HG02981 (cell line): Measurements from ENCODE around the gene PLEK.
"Not testable (repeated sequence)": the region's sequence is repeated elsewhere in the genome, so short reads cannot be mapped to it uniquely, and the experiment has no call there.

ENCODE experiments used
- ATAC-seq: cut with Tn5 transposase; IDR thresholded peaks from one replicate; pipeline ENCODE4 v1.9.1; 2021; ENCODE audit warnings: mild to moderate bottlenecking, moderate library complexity; ENCODE audit not compliant: unreplicated experiment

PLEK gene

GRCh38 chr2:68365087-68365486, at the start of gene PLEK:
Gene PLEK, plus strand, starts transcription at chr2:68365282. Its CDS starts 70 bp downstream, at chr2:68365352.
- ATAC-seq, result peak; percentile 65

- ATAC-seq, result no peak
These were observed 49.0 kb upstream of the PLEK start for GRCh38 chr2:68316111-68316510.

- no peak for ATAC-seq
These were observed 46.8 kb upstream of the PLEK start for GRCh38 chr2:68317971-68318913.

GRCh38 chr2:68318914-68319397, 46.1 kb upstream of the PLEK start:
- no peak for ATAC-seq

- no peak for ATAC-seq
These were observed 45.5 kb upstream of the PLEK start, which contains the start of gene CNRIP1 for GRCh38 chr2:68319398-68320117. Gene CNRIP1, minus strand, starts transcription at chr2:68319949. Its CDS starts 549 bp downstream, at chr2:68319400.

- ATAC-seq, result no peak
These were observed 44.9 kb upstream of the PLEK start for GRCh38 chr2:68320118-68320641.

GRCh38 chr2:68325056-68325455, 40.0 kb upstream of the PLEK start:
- no peak for ATAC-seq

GRCh38 chr2:68328901-68329300, 36.2 kb upstream of the PLEK start:
- ATAC-seq, result no peak

- no peak for ATAC-seq
These were observed 34.4 kb upstream of the PLEK start for GRCh38 chr2:68330691-68331090.

- no peak for ATAC-seq
These were observed 32.1 kb upstream of the PLEK start for GRCh38 chr2:68333009-68333408.

GRCh38 chr2:68333931-68334330, 31.2 kb upstream of the PLEK start:
- ATAC-seq, result no peak

GRCh38 chr2:68336192-68336591, 28.9 kb upstream of the PLEK start:
- ATAC-seq, result no peak

- no peak for ATAC-seq
These were observed 24.6 kb upstream of the PLEK start for GRCh38 chr2:68340226-68341061.

GRCh38 chr2:68341062-68341329, 24.1 kb upstream of the PLEK start:
- ATAC-seq, result no peak

- no peak for ATAC-seq
These were observed 23.5 kb upstream of the PLEK start for GRCh38 chr2:68341583-68341982.

- no peak for ATAC-seq
These were observed 22.6 kb upstream of the PLEK start for GRCh38 chr2:68342470-68342869.

GRCh38 chr2:68344031-68344430, 21.1 kb upstream of the PLEK start:
- no peak for ATAC-seq

GRCh38 chr2:68345129-68345875, 19.8 kb upstream of the PLEK start:
- no peak for ATAC-seq

- not testable (repeated sequence) for ATAC-seq
These were observed 16.0 kb upstream of the PLEK start for GRCh38 chr2:68349091-68349490.

GRCh38 chr2:68351997-68352396, 13.1 kb upstream of the PLEK start:
- ATAC-seq, result no peak
